Activated naive CD4-positive, alpha-beta T cell treated with anti-CD3 and anti-CD28 coated beads, Interleukin-2, amount 50 U/mL, for 24 hours (primary cell): ENCODE measurements around the gene SLC14A1.

Experiments
- H3K27ac Mint-ChIP-seq: one replicate; pipeline ENCODE4 v1.8.0; 2021; ENCODE audit warnings: mild to moderate bottlenecking, mixed read lengths
- H3K27me3 Mint-ChIP-seq: one replicate; pipeline ENCODE4 v1.8.0; 2021; ENCODE audit warnings: mixed read lengths
- H3K36me3 Mint-ChIP-seq: one replicate; pipeline ENCODE4 v1.8.0; 2021; ENCODE audit warnings: mixed read lengths
- H3K4me1 Mint-ChIP-seq: one replicate; pipeline ENCODE4 v1.8.0; 2021; ENCODE audit warnings: mixed read lengths
- H3K4me3 Mint-ChIP-seq: one replicate; pipeline ENCODE4 v1.8.0; 2021; ENCODE audit warnings: mild to moderate bottlenecking, mixed read lengths
- H3K9me3 Mint-ChIP-seq: one replicate; pipeline ENCODE4 v1.8.0; 2021; ENCODE audit warnings: mixed read lengths

The SLC14A1 gene

GRCh38 chr18:45764000-45764686, 40.2 kb downstream of the SLC14A1 start:
- H3K27ac Mint-ChIP-seq = no peak overlapping the region
- H3K27me3 Mint-ChIP-seq = peaks cover 6% of the 10 kb centered on the region
- no peaks in the 10 kb centered on the region for H3K9me3 Mint-ChIP-seq
- no peak overlapping the region for H3K4me3 Mint-ChIP-seq
- H3K36me3 Mint-ChIP-seq = peaks cover 4% of the 10 kb centered on the region
- peaks cover 3% of the 10 kb centered on the region for H3K4me1 Mint-ChIP-seq

GRCh38 chr18:45765796-45766195, 41.8 kb downstream of the SLC14A1 start:
- Mint-ChIP-seq H3K27ac (no peak overlapping the region), H3K4me1 (no peaks in the 10 kb centered on the region), H3K27me3 (peaks cover 4% of the 10 kb centered on the region), H3K9me3 (no peaks in the 10 kb centered on the region), H3K4me3 (no peak overlapping the region), H3K36me3 (peaks cover 1% of the 10 kb centered on the region)

- H3K27ac Mint-ChIP-seq = no peak overlapping the region
- no peak overlapping the region for H3K4me3 Mint-ChIP-seq
- no peaks in the 10 kb centered on the region for H3K36me3 Mint-ChIP-seq
- H3K27me3 Mint-ChIP-seq = peaks cover 10% of the 10 kb centered on the region
- no peaks in the 10 kb centered on the region for H3K9me3 Mint-ChIP-seq
- H3K4me1 Mint-ChIP-seq = peaks cover 17% of the 10 kb centered on the region
Observed at GRCh38 chr18:45771587-45772480, 47.9 kb downstream of the SLC14A1 start.

GRCh38 chr18:45774065-45774521, 50.1 kb downstream of the SLC14A1 start:
- peaks cover 13% of the 10 kb centered on the region for H3K27me3 Mint-ChIP-seq

DNA sequence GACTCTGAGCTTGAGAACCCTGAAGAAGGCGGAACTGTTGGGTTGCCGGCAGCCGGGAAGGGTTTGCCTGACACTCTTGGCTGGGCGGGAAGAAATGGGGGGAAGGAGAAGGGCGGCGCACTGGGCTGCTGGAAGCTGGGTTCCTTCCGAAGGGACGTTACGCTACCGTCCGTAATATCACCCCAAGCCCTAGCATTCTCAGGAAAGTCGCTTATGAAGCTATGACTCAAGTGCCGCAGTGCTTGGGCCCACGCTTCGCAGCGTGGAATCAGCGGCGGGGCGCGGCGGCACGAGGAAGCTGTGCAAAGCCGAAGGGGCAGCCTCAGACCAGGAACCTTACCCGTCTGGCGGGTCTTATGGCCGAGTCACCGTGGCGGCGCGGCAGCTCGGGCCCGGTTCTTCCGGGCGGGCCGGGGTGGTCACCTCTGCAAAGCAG, 51.3 kb downstream of the SLC14A1 start:
- Mint-ChIP-seq H3K9me3 (no peaks in the 10 kb centered on the region), H3K27ac (no peak overlapping the region), H3K27me3 (peaks cover 11% of the 10 kb centered on the region), H3K4me1 (peaks cover 17% of the 10 kb centered on the region), H3K4me3 (peak overlapping the region; percentile 86), H3K36me3 (no peaks in the 10 kb centered on the region)

More at GRCh38 chr18:45774065-45774521, 50.1 kb downstream of the SLC14A1 start:
- H3K27ac Mint-ChIP-seq = no peak overlapping the region
- no peak overlapping the region for H3K4me3 Mint-ChIP-seq
- H3K9me3 Mint-ChIP-seq = no peaks in the 10 kb centered on the region
- H3K4me1 Mint-ChIP-seq = peaks cover 17% of the 10 kb centered on the region
- no peaks in the 10 kb centered on the region for H3K36me3 Mint-ChIP-seq

GRCh38 chr18:45775743-45776142, 51.8 kb downstream of the SLC14A1 start:
- peaks cover 17% of the 10 kb centered on the region for H3K4me1 Mint-ChIP-seq
- peak overlapping the region; percentile 27 for H3K27ac Mint-ChIP-seq
- no peaks in the 10 kb centered on the region for H3K36me3 Mint-ChIP-seq

GRCh38 chr18:45777393-45777792, 53.4 kb downstream of the SLC14A1 start:
- Mint-ChIP-seq H3K36me3 (no peaks in the 10 kb centered on the region), H3K27ac (no peak overlapping the region), H3K4me1 (peaks cover 17% of the 10 kb centered on the region), H3K9me3 (no peaks in the 10 kb centered on the region), H3K4me3 (no peak overlapping the region), H3K27me3 (peaks cover 7% of the 10 kb centered on the region)

More at GRCh38 chr18:45775743-45776142, 51.8 kb downstream of the SLC14A1 start:
- Mint-ChIP-seq H3K27me3 (peaks cover 11% of the 10 kb centered on the region), H3K4me3 (peak overlapping the region; percentile 86), H3K9me3 (no peaks in the 10 kb centered on the region)

DNA sequence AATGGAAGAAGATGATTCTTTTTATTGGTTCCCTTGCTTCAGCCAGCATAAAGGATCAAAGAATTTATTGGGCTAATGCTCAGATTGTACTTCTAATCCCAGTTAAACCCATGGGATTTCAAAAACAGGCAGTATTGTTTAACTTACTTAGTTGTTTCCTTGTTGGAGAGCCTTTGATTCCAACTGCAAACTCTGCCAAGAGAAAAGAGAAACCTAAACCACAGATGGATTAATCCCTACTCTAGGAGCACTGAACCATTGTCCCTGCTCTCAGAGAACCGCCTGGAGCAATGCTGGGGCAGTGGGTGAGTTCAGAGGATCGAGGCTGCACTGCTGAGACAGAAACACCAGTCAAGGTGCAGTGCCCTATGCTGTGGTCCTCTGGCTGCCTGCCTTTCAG, 56.6 kb downstream of the SLC14A1 start:
- no peaks in the 10 kb centered on the region for H3K9me3 Mint-ChIP-seq
- peaks cover 7% of the 10 kb centered on the region for H3K27me3 Mint-ChIP-seq
- no peaks in the 10 kb centered on the region for H3K36me3 Mint-ChIP-seq
- no peaks in the 10 kb centered on the region for H3K4me1 Mint-ChIP-seq
- H3K27ac Mint-ChIP-seq = no peak overlapping the region
- no peak overlapping the region for H3K4me3 Mint-ChIP-seq

GRCh38 chr18:45782662-45783061, 58.7 kb downstream of the SLC14A1 start:
- H3K4me1 Mint-ChIP-seq = no peaks in the 10 kb centered on the region
- H3K36me3 Mint-ChIP-seq = no peaks in the 10 kb centered on the region
- no peak overlapping the region for H3K27ac Mint-ChIP-seq
- H3K27me3 Mint-ChIP-seq = peaks cover 2% of the 10 kb centered on the region
- H3K4me3 Mint-ChIP-seq = no peak overlapping the region
- no peaks in the 10 kb centered on the region for H3K9me3 Mint-ChIP-seq

GRCh38 chr18:45783097-45784075, 59.4 kb downstream of the SLC14A1 start:
- Mint-ChIP-seq H3K4me3 (no peak overlapping the region), H3K36me3 (no peaks in the 10 kb centered on the region), H3K9me3 (no peaks in the 10 kb centered on the region), H3K27me3 (peaks cover 2% of the 10 kb centered on the region), H3K4me1 (no peaks in the 10 kb centered on the region), H3K27ac (no peak overlapping the region)

DNA sequence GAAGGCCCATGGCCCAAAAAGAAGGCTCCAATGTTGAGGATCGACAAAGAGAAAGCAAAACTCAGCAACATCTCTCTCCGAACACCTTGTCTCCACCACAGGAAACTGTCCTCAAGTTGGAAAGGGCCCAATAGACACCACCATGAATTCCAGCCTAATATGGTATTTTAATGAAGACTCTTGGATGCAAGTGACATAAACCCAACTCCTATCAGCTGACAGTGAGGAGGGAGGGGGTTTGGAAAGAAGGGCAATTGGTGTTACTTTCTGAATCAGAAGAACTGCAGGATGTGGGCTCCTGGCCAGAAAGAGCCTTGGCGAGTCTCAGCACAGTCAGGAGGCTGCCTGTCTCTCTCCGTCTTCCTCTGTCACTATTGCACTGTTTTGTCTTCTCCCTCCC, 61.2 kb downstream of the SLC14A1 start:
- Mint-ChIP-seq H3K36me3 (no peaks in the 10 kb centered on the region), H3K27me3 (peaks cover 2% of the 10 kb centered on the region), H3K4me1 (no peaks in the 10 kb centered on the region), H3K4me3 (peak overlapping the region; percentile 9), H3K9me3 (no peaks in the 10 kb centered on the region), H3K27ac (no peak overlapping the region)

DNA sequence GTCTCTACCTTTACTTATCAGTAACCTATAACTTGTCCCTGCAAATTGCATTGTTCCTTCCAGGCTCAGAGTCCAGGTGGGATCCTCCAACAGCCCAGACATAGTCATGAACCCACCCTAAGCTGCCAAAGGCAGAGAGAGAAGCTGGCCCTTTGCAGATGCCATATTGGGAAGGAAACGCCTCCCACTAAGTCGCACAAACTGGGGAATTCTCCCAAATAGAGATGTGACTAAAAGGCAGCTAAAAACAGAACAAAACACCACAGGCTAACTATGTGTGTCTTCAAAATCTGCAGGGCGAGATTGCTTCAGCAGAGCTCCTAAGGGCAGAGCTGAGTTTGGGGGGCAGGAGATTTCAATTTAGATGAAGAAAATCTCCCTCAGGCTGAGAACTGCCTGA, 63.0 kb downstream of the SLC14A1 start:
- Mint-ChIP-seq H3K9me3 (peaks cover 5% of the 10 kb centered on the region), H3K36me3 (no peaks in the 10 kb centered on the region), H3K4me1 (no peaks in the 10 kb centered on the region), H3K27me3 (peaks cover 2% of the 10 kb centered on the region), H3K4me3 (no peak overlapping the region), H3K27ac (no peak overlapping the region)

GRCh38 chr18:45787346-45787745, 63.4 kb downstream of the SLC14A1 start:
- no peaks in the 10 kb centered on the region for H3K36me3 Mint-ChIP-seq

DNA sequence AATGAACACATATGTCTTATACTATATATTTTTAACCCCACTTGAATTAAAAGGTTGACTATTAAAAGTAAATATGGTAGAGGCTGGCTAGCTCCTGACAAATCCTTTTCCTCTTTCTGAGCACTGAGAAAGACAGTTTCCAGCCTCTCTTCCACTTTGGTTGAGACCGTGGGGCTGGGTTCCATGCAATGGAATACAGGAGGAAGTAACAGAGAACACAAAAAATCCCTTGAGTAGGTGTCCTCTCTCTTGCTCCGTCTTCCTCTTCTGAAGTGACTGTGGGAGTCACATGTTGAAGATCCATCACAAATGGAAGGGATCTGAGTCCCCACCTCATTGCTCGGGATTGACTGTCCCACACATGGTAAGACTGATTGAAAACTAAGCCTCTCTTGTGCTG, 64.9 kb downstream of the SLC14A1 start:
- no peaks in the 10 kb centered on the region for H3K4me1 Mint-ChIP-seq
- no peak overlapping the region for H3K4me3 Mint-ChIP-seq
- H3K27me3 Mint-ChIP-seq = no peaks in the 10 kb centered on the region
- H3K36me3 Mint-ChIP-seq = no peaks in the 10 kb centered on the region
- H3K9me3 Mint-ChIP-seq = peaks cover 14% of the 10 kb centered on the region
- H3K27ac Mint-ChIP-seq = no peak overlapping the region

More at GRCh38 chr18:45787346-45787745, 63.4 kb downstream of the SLC14A1 start:
- Mint-ChIP-seq H3K4me1 (no peaks in the 10 kb centered on the region), H3K4me3 (no peak overlapping the region), H3K27ac (no peak overlapping the region), H3K9me3 (peaks cover 5% of the 10 kb centered on the region), H3K27me3 (peaks cover 2% of the 10 kb centered on the region)
